GM19372 (cell line): ENCODE data around the gene SGPP1.
"Not testable (repeated sequence)": the region's sequence is repeated elsewhere in the genome, so short reads cannot be mapped to it uniquely, and the experiment has no call there.

ENCODE experiments used
- ATAC-seq: cut with Tn5 transposase; IDR thresholded peaks from one replicate; pipeline ENCODE4 v1.9.1; 2021; ENCODE audit warnings: mild to moderate bottlenecking, low read depth, moderate library complexity; ENCODE audit not compliant: unreplicated experiment

SGPP1 gene

DNA sequence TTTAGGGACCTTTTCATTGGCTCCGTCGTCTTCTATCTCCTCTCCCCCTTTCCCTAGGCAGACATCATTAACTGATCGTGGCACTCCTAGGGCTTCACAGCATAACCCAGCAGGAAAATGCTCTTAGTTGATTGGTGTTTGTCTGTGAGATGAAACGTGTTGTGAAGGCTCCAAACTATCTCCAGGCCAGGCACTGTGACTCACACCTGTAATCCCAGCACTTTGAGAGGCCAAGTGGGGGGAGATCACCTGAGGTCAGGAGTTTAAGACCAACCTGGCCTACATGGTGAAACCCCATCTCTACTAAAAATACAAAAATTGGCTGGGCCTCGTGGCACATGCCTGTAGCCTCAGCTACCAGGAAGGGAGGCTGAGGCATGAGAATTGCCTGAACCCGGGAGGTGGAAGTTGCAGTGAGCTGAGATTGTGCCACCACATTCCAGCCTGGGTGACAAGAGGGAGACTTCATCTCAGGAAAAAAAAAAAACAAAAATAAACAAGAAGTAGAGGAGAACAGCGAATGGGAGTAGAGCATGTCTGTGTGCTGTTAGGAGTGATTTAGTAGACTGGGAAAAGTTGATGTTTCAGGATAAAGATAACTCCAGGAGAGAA is 53.9 kb downstream of the SGPP1 start:
- no peak for ATAC-seq

DNA sequence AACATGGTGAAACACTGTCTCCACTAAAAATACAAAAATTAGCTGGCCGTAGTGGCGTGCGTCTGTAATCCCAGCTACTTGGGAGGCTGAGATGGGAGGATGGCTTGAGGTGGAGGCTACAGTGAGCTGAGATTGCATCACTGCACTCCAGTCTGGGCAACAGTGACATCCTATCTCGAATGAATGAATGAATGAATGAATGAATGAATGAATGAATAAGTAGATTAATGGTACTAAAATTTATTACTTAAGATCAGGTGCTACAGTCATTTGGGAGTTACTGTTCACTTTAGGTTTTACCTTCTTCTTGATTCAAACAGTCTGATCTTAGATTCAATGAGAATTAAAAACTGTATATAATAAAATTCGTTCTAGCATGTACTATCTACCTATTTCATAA is 54.6 kb downstream of the SGPP1 start:
- ATAC-seq = no peak

DNA sequence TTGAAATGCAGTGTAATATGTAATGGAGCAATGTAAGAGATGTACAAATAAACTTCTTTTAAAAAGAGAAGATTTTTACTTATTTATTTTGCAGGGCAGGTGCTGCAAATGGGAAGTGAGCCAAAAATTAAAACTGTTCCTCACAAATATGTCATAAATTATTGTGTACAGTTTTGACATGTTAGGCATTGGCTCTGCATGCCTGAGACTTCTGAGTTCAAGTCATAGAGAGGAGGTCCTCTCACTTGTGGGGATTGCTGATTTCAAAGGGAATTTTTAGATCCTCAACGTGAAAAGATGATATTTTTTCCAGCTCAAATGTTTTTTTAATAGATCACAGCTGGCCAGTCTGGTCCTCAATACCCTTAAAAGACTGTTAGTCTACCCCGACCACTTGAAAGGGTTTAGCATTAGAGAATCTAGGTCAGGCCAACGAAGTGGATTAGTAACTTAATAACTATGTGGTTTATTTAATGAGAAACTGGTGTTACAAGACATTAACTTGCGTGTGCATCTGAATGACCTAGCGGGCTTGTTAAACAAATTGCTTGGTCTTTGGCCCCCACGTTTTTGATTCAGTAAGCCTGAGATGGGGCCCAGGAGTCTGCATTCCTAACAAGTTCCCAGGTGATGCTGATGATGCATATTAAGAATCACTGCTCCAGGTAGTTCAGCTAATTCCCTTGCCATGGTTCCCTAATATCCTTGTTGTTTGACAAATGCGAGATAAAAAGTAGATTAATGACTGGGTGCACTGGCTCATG is 55.3 kb downstream of the SGPP1 start:
- ATAC-seq = peak; percentile 78

DNA sequence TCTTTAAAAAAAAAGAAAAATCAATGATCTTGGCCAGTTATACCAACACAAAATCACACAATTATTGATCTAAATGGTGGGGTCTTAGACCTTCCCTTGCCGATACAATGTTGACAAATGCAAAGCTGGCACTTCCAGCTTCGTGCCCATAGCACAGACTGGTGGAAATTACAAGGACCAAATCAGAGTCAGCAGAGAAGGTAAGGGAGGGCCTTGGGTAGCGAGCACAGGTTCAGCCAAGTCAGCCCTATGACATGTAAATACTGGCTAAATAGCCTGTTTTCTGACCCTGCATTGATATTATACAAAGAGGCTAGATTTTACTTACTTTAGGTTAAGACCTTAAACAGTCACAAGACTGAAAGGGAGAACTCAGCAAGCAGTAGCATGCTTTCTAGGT is 55.9 kb downstream of the SGPP1 start:
- ATAC-seq = no peak

DNA sequence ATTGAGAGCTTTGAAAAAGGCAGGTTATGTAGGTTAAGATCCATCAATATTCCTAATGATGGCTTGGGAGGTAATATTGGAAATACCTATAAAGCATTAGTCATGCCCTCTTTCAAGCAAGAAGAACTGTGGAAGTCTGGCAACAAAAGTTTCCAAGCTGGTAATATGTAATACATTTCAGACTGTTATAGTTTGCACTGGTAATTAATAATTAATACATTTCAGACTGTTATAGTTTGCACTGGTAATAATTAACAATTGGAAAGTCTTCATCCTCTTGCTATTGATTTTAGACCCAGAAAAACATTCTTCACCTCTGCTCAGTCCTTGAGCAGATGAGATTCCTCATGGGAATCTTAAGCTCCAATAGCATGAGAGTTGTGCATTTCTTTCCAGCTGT is 57.2 kb downstream of the SGPP1 start:
- no peak for ATAC-seq

DNA sequence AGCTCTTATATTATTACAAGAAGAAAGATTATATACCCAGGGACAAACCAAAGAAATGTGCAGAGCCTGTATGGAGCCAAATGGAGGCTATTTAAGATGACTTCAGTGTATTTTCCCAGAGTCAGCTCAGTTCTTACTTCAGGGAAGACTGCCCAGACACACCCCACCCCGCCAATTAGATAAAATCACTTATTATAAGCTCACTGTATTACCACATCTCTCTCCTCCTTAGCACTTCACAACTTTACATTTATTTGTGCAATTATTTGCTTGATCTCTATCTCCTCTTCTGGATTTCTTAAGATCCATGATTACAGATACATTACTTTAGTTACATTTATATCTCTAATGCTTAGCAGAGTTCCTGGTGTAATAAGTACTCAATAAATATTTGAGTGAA is 61.5 kb downstream of the SGPP1 start:
- ATAC-seq = no peak

DNA sequence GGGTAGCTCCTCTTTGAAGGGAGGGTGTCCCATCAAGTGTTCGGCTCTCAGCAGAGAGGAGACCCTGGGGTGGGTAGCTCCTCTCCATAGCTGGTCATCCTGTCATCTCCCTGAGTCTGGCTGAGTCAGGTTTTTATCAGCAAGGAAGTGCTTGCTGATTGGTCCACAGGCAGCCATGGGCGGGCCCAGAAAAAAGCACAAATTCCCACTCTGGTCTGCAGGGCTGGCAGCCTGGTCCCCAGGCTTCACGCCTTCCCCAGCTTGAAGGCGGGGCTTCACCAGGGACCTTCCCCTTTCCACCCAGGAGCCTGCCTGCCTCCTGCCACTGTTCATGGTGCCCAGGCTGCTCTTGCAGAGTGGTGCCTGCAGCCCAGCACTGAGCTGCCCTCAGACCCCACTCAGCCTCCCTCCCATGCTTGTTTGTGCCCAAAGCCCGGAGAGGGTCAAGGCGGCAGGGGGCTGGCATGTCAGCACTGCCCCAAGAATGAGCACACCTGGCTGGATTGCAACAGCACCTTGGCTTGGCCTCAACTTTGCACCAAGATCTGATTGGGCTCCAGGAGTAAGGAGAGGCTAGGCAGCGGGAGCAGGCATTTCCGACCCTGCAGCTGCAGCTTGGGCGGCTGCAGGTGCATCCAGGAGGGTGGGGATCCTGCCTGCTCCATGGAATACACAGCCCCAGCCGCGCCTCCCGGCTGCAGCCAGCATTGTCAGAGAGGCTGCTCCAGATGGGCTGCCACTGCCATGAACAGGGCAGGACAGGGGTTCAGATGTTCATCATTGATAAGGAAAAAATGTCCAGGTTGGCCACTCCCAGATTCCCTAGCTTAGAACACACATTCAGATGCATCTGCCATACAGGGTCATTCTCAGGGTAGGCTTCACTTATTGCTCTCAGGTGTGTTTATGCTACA is 64.2 kb downstream of the SGPP1 start:
- no peak for ATAC-seq

DNA sequence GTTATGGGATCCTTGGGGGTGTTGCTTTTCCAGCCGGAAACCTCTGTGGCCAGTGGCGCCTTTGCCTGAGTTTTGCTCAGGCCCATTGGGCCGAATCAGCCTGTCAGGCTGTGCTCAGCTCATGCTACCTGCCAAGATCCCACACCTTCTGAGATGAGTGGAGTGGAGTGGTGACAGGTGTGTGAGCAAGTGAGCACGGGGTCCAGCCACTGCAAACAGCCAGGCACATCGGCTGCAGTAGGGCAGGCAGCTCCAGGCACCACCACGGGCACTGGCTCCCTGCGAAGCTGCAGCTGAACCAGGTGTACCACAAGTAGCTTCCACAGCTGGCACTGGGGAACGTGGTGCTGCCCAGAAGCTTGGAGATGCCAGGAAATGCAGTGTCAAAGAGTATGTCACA is 65.1 kb downstream of the SGPP1 start:
- no peak for ATAC-seq

DNA sequence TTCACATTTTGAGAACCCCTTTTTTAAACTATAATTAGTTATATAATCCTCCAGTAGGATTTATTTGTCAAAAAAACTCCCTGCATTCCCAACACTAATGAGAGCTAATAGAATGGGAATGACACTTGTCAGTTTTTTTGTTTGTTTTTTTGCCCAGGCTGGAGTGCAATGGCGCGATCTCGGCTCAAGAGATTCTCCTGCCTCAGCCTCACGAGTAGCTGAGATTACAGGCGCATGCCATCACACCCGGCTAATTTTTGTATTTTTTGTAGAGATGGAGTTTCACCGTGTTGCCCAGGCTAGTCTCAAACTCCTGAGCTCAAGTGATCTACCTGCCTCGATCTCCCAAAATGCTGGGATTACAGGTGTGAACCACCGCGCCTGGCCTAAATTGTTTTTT is 66.0 kb downstream of the SGPP1 start:
- not testable (repeated sequence) for ATAC-seq

DNA sequence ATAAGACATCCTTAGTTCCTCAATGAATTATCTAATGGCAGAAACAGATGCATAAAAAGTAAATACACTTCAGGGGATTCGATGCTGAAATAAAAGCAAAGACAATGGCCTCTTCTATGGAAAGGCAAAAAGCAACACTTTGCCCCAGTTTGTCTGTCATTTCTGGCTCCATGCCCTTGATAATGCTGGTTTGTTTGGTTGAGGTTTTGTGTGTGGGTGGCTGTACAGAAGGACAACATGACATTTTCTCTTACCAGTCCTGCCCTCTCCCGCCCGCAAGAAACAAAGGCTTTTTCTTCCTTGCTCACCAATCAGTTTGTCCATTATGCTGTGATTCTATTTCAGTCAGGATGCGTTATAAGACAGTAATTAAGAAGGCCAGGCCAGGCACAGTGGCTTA is 68.1 kb downstream of the SGPP1 start:
- no peak for ATAC-seq

DNA sequence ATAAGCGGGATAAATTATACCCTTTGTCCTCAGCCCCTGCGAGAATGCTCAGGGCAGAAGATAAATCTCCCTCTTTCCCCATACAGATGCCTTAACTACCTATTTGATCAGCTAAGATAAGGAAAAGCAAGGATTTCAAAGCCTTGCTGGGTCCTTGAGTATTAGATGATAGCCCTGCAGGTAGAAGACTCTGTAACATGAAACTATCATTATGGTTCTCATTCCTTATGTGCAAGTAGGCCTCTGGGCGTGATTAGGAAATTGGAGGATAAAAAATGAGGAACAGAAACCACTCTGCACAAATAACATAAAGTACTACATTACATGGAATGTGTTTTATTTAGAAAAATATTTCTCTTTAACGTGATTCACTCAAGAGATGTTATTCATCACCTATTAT is 71.7 kb downstream of the SGPP1 start:
- no peak for ATAC-seq

DNA sequence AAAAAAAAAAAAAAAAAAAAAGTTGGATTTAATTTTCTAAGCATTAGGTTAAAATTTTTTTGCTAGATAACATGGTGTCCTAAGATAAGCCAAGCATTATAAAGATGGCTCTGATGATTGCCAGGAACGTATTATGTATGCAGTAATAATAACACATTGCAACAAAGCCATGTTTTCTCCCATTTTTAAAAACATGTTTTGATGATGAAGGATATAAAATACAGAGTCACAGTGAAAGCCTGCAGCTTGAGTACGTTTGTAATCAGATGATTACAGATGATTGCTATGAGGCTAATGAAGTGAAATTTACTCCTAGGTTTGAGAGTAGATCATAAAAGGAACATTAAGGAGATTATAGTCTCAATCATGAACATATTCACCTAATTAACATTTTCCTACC is 72.9 kb downstream of the SGPP1 start:
- no peak for ATAC-seq

DNA sequence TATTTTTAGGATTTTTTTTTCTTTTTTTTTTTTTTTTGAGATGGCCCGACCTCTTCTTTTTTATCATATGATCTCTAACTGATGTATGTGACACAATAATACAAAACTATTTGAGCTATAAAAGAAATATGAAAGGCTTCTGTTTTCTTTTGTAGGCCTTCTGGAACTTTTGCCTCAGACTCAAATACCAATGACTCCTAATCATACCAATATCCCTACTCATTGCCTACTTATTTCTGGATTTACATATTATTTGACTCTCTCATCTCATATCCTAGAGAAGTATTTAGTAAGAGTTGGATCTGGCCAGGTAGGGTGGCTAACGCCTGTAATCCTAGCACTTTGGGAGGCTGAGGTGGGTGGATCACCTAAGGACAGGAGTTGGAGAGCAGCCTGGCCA is 73.5 kb downstream of the SGPP1 start:
- ATAC-seq = no peak

DNA sequence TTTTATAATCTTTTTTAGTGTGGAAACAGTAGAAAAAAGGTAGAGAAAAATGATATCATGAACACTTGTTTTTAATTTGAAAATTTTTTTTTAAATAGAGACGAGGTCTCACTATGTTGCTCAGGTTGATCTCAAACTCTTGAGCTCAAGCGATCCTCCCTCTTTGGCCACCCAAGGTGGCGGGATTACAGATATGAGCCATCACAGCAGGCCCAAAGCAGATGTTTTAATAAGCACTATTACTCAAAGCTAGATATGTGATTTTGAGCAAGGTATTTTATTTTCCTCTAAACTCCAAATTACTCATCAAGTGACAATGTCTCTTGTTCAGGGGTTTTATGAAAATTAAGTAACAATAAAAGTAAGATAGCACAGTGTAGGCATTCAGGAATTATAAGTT is 75.5 kb downstream of the SGPP1 start:
- ATAC-seq = no peak

DNA sequence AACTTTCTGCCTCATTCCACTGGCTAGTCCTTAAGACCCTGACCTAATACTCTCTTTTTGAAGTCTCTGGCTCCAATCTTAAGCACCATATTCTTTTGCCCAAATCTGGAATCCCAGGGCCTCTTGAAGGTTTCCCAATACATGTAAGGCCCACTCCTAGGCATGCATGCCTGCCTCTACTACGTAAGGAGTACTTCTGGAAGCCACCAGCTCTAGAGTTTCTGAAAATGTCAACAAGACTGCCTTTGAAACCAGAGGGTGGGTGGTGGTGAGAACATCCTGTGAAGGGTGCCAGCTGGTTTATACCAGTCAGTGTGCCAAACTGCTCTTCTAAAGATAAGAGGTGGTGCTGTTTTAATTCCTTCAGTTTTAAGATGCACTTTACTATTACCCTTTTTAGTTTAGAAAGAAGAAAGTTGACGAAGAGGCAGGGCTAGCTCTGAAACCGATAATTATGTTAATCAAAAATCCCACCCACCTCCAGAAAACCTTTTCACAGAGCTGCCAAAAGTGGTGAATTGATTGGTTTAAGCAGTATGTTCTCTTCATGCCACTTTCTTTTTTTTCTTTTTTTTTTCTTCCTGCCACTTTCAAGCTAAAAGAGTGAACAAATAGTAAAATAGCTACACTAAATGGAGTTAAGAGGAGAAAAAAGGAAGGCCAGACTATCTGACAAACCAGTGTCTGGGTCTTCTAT is 77.5 kb downstream of the SGPP1 start:
- ATAC-seq = no peak

DNA sequence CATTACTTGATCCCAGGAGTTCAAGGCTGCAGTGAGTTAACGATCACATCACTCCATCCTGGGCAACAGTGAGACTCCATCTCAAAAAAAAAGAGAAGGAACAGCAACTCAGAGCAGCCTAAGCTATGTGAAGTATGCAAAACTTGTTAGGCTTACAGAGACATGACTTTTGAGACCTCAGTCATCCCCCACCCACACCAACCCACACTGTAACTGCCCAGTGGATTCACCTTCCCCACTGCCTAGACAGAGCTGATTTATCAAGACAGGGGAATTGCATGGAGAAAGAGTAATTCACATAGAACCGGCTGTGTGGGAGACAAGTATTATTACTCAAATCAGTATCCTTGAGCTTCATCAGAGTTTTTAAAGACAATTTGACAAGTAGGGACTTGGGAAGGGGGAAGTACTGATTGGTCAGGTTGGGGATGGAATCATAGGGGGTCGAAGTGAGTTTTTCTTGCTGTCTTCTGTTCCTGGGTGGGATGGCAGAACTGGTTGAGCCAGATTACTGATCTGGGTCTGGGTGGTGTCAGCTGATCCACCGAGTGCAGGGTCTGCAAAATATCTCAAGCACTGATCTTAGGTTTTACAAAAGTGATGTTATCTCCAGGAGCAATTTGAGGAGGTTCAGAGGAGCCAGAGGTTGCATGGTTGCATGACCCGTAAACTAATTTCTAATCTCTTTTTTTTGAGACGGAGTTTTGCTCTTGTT is 80.0 kb downstream of the SGPP1 start:
- peak; percentile 63 for ATAC-seq

DNA sequence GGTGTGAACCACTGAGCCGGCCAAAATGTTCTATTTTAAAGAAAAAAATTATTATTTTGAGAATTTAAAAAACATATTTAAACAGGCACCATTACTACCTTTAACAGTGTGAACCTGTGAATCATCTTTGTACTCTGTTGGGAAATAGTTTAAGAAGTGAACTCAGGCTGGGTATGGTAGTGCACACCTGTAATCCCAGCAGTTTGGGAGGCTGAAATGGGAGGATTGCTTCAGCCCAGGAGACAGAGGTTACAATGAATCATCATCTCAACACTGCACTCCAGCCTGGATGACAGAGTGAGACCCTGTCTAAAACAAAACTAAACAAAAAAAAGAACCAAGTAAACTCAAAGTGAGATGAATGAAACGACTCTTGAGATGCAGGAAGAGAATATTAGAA is 83.1 kb downstream of the SGPP1 start:
- ATAC-seq = no peak

DNA sequence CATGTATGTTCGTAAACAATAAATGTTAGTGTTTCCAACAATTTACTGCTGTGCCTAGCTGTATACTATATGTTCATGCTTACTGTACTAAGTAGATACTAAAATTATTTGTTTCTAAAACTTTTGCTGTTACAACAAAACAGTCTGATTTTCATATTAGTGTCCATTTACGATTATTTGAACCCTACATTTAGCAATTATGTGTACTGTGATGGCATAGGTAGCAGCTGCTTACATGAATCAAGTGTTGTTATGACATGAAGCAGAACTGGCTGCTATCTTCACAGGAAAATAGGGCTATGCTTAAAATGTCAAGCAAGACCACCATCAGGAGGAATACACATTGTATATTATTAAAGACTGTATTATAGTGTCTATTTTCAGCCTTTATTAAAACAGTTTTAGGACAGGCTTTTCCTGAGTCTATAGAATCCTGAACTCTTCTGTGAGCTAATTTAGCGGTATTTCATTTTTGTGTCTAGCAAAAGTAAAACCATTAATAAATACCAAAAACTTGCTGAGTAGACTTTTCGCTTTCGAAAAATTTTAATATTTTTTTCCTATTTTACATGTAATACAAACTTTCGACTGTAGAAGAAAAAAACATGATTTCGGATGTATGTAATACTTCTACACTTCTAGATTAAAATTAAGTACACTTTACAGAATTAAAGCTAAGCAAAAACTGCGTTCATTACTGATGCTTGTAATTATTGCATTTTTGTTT is 85.0 kb downstream of the SGPP1 start:
- ATAC-seq = no peak

DNA sequence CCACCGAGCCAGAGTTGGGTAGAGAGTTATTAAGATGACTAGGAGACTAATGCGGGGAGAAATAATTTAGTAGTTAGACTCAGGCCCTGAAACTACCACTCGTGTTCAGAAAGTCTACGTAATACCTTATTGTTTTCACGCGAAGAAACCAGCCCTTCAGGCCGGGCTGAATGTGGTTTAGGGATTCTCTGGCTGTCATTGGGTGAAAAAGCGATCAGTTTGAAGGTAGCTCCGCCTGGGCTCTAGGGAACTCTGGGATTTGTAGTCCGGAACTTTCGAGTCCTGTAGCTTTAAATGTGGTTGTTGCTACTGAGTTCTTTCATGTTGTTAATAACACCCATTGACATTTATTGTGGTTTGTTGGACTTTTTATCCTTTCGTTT is 85.6 kb downstream of the SGPP1 start:
- peak; percentile 44 for ATAC-seq
